Measurements from ENCODE around the gene C15orf61. TPM values are rescaled to one million over a fixed set of nuclear protein-coding genes. Genes with fewer than 3 reads are reported as not detected.

Gene C15orf61
- total RNA-seq, 1 experiment from 2014 or later: 10.5 TPM

DNA sequence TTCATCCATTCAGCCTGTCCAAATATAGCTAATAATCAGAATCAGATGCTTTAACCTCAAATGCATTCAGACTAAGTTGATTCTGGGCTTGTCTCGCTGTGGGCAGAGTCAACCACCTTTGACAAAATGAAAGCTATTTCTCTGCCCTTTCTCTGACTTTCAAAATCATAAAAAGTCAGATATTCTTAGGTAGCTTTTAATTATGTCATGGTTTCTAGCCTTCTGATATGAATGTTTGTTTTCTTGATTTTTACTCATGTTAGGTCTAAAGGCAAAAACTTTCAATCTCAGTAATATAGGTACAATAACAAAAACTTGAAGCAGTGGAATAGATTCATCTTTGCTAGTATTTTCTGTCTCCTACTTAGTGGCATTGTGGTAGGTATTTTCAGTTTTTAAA, 25.3 kb upstream of the C15orf61 start:
- Mint-ChIP-seq H3K36me3 (ENCODE audit: insufficient read depth, unreplicated experiment) (no peaks in the 10 kb centered on the region), H3K9me3 (ENCODE audit: unreplicated experiment) (no peaks in the 10 kb centered on the region), H3K27ac (ENCODE audit: unreplicated experiment) (no peak overlapping the region), H3K4me1 (ENCODE audit: low read depth, unreplicated experiment) (no peaks in the 10 kb centered on the region), H3K27me3 (ENCODE audit: insufficient read depth, unreplicated experiment) (no peaks in the 10 kb centered on the region), H3K4me3 (ENCODE audit: unreplicated experiment) (no peak overlapping the region)
- H3K9me3 ChIP-seq: no peaks in the 10 kb centered on the region
- no peak overlapping the region for H3K4me3 ChIP-seq (ENCODE audit: low read depth, low read length)
- intact Hi-C loops (cut with micrococcal nuclease; ENCODE audit: unreplicated experiment): no loop called here
- ChIA-PET CTCF (no interaction called here), POLR2A (no interaction called here)
- no peaks in the 10 kb centered on the region for H3K4me1 ChIP-seq
- no peaks in the 10 kb centered on the region for H3K36me3 ChIP-seq (ENCODE audit: control insufficient read depth, insufficient read depth, low read length)
- no TSS peak for BruUV-seq (replicated peaks)
- H3K27me3 ChIP-seq (replicated peaks; ENCODE audit: control insufficient read depth, insufficient read depth, low read length): no peaks in the 10 kb centered on the region
- DNase-seq: no peak
- TF ChIP-seq, protein P1, sequence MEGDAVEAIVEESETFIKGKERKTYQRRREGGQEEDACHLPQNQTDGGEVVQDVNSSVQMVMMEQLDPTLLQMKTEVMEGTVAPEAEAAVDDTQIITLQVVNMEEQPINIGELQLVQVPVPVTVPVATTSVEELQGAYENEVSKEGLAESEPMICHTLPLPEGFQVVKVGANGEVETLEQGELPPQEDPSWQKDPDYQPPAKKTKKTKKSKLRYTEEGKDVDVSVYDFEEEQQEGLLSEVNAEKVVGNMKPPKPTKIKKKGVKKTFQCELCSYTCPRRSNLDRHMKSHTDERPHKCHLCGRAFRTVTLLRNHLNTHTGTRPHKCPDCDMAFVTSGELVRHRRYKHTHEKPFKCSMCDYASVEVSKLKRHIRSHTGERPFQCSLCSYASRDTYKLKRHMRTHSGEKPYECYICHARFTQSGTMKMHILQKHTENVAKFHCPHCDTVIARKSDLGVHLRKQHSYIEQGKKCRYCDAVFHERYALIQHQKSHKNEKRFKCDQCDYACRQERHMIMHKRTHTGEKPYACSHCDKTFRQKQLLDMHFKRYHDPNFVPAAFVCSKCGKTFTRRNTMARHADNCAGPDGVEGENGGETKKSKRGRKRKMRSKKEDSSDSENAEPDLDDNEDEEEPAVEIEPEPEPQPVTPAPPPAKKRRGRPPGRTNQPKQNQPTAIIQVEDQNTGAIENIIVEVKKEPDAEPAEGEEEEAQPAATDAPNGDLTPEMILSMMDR (IDR thresholded peaks at IDR 0.05; ENCODE audit: insufficient read depth in 1 of 2, low read depth in 1 of 2, low read length in 1 of 2, severe bottlenecking in 1 of 2, unreplicated experiment in 1 of 2): no peak

DNA sequence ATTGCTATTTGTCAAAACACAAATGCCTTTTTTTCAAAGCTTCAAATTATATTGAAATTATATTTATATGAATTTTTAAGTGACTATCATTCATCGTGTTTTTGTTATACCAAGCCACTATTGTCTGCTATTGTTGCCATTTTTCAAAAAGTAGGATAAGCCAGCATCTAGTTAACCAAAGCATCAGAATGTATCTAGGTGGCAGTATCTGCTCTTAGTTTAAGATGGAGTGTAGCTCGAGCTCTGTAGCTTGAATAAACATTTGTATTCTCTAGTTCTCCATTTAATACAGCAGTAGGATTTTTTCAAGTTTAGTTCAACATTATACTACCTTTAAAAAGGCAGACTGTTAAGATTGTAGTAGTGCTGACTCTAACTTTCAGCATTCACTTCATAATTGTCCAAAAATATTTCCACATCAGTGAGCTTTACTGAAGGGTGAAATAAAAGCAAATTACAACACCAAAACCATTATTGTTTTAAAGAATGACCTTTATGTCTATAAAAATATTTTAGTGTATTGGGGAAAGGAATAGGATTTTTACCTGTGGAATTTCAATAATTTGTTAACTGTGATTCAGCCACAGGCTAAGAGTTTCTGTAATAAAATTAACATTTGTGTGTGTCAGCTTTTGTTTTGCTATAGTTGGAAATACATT, 19.6 kb upstream of the C15orf61 start:
- Mint-ChIP-seq H3K27me3 (ENCODE audit: insufficient read depth, unreplicated experiment) (no peaks in the 10 kb centered on the region), H3K4me3 (ENCODE audit: unreplicated experiment) (no peak overlapping the region), H3K9me3 (ENCODE audit: unreplicated experiment) (no peaks in the 10 kb centered on the region), H3K4me1 (ENCODE audit: low read depth, unreplicated experiment) (peaks cover 7% of the 10 kb centered on the region), H3K27ac (ENCODE audit: unreplicated experiment) (no peak overlapping the region), H3K36me3 (ENCODE audit: insufficient read depth, unreplicated experiment) (no peaks in the 10 kb centered on the region)
- TF ChIP-seq, protein P1 (IDR thresholded peaks at IDR 0.05; ENCODE audit: insufficient read depth in 1 of 2, low read depth in 1 of 2, low read length in 1 of 2, severe bottlenecking in 1 of 2, unreplicated experiment in 1 of 2): peak in 1 of 2 experiments; percentile 45
- no peaks in the 10 kb centered on the region for H3K4me1 ChIP-seq
- H3K36me3 ChIP-seq (ENCODE audit: control insufficient read depth, insufficient read depth, low read length): no peaks in the 10 kb centered on the region
- BruUV-seq (replicated peaks): no TSS peak
- intact Hi-C loops (cut with micrococcal nuclease; ENCODE audit: unreplicated experiment): loop anchor here (1.0 kb wide), 1 partner anchor 333 kb away; no protein-coding TSS in a partner anchor
- DNase-seq: no peak
- ChIA-PET CTCF (interaction anchor here (0.6 to 1.3 kb wide), 3 partner anchors 331 to 653 kb away, joined by 4 to 8 read pairs (median 4); no protein-coding TSS in a partner anchor), POLR2A (interaction anchor here (0.6 kb wide), 1 partner anchor 19 kb away, joined by 3 read pairs; the partner anchor contains the start of gene C15orf61)
- no peaks in the 10 kb centered on the region for H3K27me3 ChIP-seq (replicated peaks; ENCODE audit: control insufficient read depth, insufficient read depth, low read length)
- no peak overlapping the region for H3K4me3 ChIP-seq (ENCODE audit: low read depth, low read length)
- no peaks in the 10 kb centered on the region for H3K9me3 ChIP-seq

DNA sequence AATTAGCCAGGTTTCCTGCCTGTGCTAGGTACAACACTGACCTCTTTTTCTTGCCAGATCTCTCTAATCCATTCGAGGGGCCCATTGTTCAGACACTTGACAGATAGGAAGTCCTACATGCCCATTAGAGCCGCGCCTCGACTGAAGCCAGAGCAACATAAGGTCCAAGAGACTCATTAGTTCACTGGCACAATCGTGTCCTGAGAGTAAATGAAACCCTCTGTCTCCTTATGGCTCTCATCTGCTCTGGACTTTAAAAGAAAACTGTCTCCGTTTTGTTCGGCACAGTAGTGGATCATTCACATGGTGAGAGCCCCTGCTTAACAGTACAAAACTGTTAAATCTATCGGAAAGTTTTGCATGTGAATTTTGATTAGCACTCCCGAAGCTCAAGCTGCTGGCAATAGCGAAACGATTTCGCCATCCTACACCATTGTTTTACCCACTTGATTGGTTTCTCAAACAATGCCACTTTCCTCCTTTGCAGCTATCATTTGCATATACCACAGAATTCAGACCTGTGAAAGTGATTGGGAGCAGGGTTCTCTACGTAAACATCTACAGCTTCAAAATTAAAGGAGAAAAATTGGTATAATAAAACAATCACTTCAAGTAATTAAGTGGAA, 19.0 kb upstream of the C15orf61 start:
- H3K27ac Mint-ChIP-seq (ENCODE audit: unreplicated experiment): no peak overlapping the region
- no peaks in the 10 kb centered on the region for H3K9me3 Mint-ChIP-seq (ENCODE audit: unreplicated experiment)
- intact Hi-C loops (cut with micrococcal nuclease; ENCODE audit: unreplicated experiment): loop anchor here (1.0 kb wide), 1 partner anchor 332 kb away; no protein-coding TSS in a partner anchor
- H3K9me3 ChIP-seq: no peaks in the 10 kb centered on the region
- CTCF ChIA-PET: interaction anchor here (1.2 to 1.3 kb wide), 2 partner anchors 330 to 652 kb away, joined by 4 to 8 read pairs; no protein-coding TSS in a partner anchor
- H3K27me3 Mint-ChIP-seq (ENCODE audit: insufficient read depth, unreplicated experiment): no peaks in the 10 kb centered on the region
- H3K36me3 ChIP-seq (ENCODE audit: control insufficient read depth, insufficient read depth, low read length): no peaks in the 10 kb centered on the region
- POLR2A ChIA-PET: no interaction called here
- no peak for DNase-seq
- H3K27me3 ChIP-seq (replicated peaks; ENCODE audit: control insufficient read depth, insufficient read depth, low read length): no peaks in the 10 kb centered on the region
- H3K4me3 Mint-ChIP-seq (ENCODE audit: unreplicated experiment): no peak overlapping the region
- H3K4me3 ChIP-seq (ENCODE audit: low read depth, low read length): no peak overlapping the region
- no peaks in the 10 kb centered on the region for H3K36me3 Mint-ChIP-seq (ENCODE audit: insufficient read depth, unreplicated experiment)
- BruUV-seq (replicated peaks): no TSS peak
- H3K4me1 Mint-ChIP-seq (ENCODE audit: low read depth, unreplicated experiment): peaks cover 7% of the 10 kb centered on the region
- TF ChIP-seq, protein P1 (IDR thresholded peaks at IDR 0.05; ENCODE audit: insufficient read depth in 1 of 2, low read depth in 1 of 2, low read length in 1 of 2, severe bottlenecking in 1 of 2, unreplicated experiment in 1 of 2): no peak
- no peaks in the 10 kb centered on the region for H3K4me1 ChIP-seq
